ENCODE results near the gene SPSB3.

SPSB3 gene

DNA sequence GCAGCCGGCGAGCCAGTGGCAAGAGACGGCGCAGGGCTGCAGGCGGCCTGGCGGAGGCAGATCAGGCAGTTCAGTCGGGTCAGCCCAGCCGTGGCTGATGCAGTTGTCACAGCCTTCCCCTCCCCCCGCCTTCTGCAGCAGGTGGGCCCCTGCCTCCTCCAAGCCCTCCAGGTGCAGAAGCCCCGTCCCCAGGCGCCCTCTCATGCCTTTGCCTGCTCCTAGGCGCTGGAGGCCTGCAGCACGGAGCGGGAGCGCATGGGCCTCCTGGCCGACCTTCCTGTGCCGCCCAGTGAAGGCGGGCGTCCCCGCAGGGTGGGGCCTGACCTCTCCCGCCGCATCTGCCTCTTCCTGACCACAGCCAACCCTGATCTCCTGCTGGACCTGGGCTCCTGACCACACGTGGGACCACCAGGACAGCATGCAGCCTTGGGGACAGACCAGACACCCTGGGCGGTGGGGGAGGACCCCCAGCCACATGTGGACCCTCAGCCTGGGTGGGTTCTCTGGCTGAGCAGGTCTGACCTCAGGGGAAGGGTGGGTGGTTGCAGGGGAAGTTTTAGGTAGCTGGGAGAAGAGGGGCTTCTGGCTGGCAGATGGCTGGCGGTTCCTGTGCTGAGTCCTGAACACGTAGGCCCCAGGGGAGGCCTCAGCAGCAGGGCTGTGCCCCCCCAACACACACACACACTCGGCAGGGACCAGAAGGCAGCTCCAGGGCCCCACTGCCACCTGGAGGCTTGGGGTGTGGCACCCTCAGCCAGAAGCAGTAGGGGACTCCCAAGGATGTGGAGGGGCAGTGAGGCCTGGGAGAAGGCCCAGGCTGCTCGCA lies 6.3 kb downstream of the SPSB3 start:
- no peak for ATAC-seq
- TF ChIP-seq ZNF70 (CRISPR knock-in tag; IDR thresholded peaks at IDR 0.05) = no peak
- TF ChIP-seq, protein P1, sequence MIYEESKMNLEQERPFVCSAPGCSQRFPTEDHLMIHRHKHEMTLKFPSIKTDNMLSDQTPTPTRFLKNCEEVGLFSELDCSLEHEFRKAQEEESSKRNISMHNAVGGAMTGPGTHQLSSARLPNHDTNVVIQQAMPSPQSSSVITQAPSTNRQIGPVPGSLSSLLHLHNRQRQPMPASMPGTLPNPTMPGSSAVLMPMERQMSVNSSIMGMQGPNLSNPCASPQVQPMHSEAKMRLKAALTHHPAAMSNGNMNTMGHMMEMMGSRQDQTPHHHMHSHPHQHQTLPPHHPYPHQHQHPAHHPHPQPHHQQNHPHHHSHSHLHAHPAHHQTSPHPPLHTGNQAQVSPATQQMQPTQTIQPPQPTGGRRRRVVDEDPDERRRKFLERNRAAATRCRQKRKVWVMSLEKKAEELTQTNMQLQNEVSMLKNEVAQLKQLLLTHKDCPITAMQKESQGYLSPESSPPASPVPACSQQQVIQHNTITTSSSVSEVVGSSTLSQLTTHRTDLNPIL (CRISPR knock-in tag; IDR thresholded peaks at IDR 0.05; ENCODE audit: low read depth) = no peak
- TF ChIP-seq ZFP3 (CRISPR knock-in tag; IDR thresholded peaks at IDR 0.05) = no peak
- TF ChIP-seq PPARA (CRISPR knock-in tag; IDR thresholded peaks at IDR 0.05; ENCODE audit: borderline replicate concordance) = no peak
- TF ChIP-seq TCF4 (CRISPR knock-in tag; IDR thresholded peaks at IDR 0.05; ENCODE audit: borderline replicate concordance) = no peak
- no peak for TF ChIP-seq SNAI2 (CRISPR knock-in tag; IDR thresholded peaks at IDR 0.05)
- TF ChIP-seq ARNTL (CRISPR knock-in tag; IDR thresholded peaks at IDR 0.05; ENCODE audit: borderline replicate concordance, low read depth) = no peak
- no peak for TF ChIP-seq RARB (CRISPR knock-in tag; IDR thresholded peaks at IDR 0.05)
- TF ChIP-seq ZNF8 (CRISPR knock-in tag; IDR thresholded peaks at IDR 0.05) = no peak
- TF ChIP-seq OSR1 (CRISPR knock-in tag; IDR thresholded peaks at IDR 0.05) = no peak
- TF ChIP-seq, protein P2, sequence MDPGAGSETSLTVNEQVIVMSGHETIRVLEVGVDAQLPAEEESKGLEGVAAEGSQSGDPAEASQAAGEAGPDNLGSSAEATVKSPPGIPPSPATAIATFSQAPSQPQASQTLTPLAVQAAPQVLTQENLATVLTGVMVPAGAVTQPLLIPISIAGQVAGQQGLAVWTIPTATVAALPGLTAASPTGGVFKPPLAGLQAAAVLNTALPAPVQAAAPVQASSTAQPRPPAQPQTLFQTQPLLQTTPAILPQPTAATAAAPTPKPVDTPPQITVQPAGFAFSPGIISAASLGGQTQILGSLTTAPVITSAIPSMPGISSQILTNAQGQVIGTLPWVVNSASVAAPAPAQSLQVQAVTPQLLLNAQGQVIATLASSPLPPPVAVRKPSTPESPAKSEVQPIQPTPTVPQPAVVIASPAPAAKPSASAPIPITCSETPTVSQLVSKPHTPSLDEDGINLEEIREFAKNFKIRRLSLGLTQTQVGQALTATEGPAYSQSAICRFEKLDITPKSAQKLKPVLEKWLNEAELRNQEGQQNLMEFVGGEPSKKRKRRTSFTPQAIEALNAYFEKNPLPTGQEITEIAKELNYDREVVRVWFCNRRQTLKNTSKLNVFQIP (CRISPR knock-in tag; IDR thresholded peaks at IDR 0.05; ENCODE audit: borderline replicate concordance, low read depth) = no peak
- no peak for TF ChIP-seq TOX (CRISPR knock-in tag; IDR thresholded peaks at IDR 0.05; ENCODE audit: borderline replicate concordance)
- TF ChIP-seq, protein P3, sequence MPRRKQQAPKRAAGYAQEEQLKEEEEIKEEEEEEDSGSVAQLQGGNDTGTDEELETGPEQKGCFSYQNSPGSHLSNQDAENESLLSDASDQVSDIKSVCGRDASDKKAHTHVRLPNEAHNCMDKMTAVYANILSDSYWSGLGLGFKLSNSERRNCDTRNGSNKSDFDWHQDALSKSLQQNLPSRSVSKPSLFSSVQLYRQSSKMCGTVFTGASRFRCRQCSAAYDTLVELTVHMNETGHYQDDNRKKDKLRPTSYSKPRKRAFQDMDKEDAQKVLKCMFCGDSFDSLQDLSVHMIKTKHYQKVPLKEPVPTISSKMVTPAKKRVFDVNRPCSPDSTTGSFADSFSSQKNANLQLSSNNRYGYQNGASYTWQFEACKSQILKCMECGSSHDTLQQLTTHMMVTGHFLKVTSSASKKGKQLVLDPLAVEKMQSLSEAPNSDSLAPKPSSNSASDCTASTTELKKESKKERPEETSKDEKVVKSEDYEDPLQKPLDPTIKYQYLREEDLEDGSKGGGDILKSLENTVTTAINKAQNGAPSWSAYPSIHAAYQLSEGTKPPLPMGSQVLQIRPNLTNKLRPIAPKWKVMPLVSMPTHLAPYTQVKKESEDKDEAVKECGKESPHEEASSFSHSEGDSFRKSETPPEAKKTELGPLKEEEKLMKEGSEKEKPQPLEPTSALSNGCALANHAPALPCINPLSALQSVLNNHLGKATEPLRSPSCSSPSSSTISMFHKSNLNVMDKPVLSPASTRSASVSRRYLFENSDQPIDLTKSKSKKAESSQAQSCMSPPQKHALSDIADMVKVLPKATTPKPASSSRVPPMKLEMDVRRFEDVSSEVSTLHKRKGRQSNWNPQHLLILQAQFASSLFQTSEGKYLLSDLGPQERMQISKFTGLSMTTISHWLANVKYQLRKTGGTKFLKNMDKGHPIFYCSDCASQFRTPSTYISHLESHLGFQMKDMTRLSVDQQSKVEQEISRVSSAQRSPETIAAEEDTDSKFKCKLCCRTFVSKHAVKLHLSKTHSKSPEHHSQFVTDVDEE (CRISPR knock-in tag; IDR thresholded peaks at IDR 0.05) = no peak
- TF ChIP-seq ZFP30 (CRISPR knock-in tag; IDR thresholded peaks at IDR 0.05) = no peak

DNA sequence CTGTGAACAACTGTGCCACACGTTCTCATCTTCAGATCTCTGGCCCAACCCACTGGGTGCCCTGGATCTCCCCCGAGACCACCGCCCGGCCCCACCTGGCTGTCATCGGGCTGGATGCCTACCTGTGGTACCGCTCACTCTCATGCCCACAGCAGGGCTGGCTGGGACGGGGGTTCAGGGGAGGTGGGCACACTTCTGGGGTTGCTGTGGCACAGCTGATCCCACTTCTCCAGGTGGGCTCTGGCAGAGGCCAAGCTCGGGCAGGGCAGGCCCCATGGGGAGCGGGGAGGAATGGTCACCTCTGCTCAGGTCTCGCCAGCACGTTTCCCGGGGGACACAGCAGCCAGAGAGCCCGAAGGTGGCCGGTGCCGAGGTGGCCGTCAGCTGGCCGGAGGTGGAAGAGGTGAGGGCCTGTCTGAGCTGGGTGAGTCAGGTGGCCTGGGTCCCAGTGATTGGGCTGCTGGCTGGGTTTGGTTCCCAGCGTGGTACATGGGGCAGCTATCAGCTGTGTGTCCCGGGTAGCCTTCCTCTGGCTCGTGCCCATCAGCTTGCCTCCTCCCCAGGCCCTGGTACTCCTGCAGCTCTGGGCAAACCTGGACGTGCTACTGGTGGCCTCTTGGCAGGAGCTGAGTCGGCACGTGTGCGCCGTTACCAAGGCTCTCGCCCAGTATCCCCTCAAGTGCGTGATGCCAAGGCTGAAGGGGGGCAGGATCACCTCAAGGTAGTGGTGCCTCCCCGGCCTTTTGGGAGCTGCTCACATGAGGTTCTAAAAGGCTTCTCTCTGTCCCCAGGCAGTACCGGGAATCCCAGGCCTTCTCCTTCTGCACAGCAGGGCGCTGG lies 7.1 kb downstream of the SPSB3 start:
- no peak for ATAC-seq
- TF ChIP-seq ZNF565 (CRISPR knock-in tag; conservative IDR thresholded peaks at IDR 0.05; ENCODE audit: low read depth) (no peak), TOX (CRISPR knock-in tag; IDR thresholded peaks at IDR 0.05; ENCODE audit: borderline replicate concordance) (no peak), ZFP30 (CRISPR knock-in tag; IDR thresholded peaks at IDR 0.05) (no peak)

DNA sequence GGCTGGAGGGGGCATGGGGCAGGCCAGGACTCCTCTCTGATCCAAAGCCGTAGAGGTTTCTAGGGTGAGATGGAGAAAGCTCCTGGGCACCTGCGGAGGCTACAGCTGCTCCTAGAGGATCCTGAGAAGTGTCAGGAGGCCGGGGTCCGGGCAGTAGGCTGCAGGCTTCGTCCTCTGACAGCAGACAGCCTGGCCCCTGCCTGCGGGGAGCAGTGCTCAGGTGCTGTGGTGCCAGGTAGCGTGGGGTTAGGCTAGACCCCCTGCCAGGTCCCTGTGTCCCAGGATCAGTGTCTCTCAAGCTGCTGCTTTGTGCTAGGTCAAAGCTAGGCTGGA lies 8.0 kb downstream of the SPSB3 start:
- no peak for ATAC-seq
- TF ChIP-seq TCF4 (CRISPR knock-in tag; IDR thresholded peaks at IDR 0.05; ENCODE audit: borderline replicate concordance) = no peak
- TF ChIP-seq SNAI2 (CRISPR knock-in tag; IDR thresholded peaks at IDR 0.05) = no peak
- TF ChIP-seq, protein P3 (CRISPR knock-in tag; IDR thresholded peaks at IDR 0.05) = no peak
- TF ChIP-seq ZC3H10 (CRISPR knock-in tag; IDR thresholded peaks at IDR 0.05) = no peak
- TF ChIP-seq CSDC2 (CRISPR knock-in tag; IDR thresholded peaks at IDR 0.05) = no peak
- TF ChIP-seq PPARA (CRISPR knock-in tag; IDR thresholded peaks at IDR 0.05; ENCODE audit: borderline replicate concordance) = no peak
- TF ChIP-seq, protein P4, sequence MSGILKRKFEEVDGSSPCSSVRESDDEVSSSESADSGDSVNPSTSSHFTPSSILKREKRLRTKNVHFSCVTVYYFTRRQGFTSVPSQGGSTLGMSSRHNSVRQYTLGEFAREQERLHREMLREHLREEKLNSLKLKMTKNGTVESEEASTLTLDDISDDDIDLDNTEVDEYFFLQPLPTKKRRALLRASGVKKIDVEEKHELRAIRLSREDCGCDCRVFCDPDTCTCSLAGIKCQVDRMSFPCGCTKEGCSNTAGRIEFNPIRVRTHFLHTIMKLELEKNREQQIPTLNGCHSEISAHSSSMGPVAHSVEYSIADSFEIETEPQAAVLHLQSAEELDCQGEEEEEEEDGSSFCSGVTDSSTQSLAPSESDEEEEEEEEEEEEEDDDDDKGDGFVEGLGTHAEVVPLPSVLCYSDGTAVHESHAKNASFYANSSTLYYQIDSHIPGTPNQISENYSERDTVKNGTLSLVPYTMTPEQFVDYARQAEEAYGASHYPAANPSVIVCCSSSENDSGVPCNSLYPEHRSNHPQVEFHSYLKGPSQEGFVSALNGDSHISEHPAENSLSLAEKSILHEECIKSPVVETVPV (CRISPR knock-in tag; IDR thresholded peaks at IDR 0.05) = no peak
- no peak for TF ChIP-seq ARNTL (CRISPR knock-in tag; IDR thresholded peaks at IDR 0.05; ENCODE audit: borderline replicate concordance, low read depth)
- TF ChIP-seq, protein P2 (CRISPR knock-in tag; IDR thresholded peaks at IDR 0.05; ENCODE audit: borderline replicate concordance, low read depth) = no peak
- TF ChIP-seq, protein P5, sequence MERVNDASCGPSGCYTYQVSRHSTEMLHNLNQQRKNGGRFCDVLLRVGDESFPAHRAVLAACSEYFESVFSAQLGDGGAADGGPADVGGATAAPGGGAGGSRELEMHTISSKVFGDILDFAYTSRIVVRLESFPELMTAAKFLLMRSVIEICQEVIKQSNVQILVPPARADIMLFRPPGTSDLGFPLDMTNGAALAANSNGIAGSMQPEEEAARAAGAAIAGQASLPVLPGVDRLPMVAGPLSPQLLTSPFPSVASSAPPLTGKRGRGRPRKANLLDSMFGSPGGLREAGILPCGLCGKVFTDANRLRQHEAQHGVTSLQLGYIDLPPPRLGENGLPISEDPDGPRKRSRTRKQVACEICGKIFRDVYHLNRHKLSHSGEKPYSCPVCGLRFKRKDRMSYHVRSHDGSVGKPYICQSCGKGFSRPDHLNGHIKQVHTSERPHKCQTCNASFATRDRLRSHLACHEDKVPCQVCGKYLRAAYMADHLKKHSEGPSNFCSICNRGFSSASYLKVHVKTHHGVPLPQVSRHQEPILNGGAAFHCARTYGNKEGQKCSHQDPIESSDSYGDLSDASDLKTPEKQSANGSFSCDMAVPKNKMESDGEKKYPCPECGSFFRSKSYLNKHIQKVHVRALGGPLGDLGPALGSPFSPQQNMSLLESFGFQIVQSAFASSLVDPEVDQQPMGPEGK (CRISPR knock-in tag; IDR thresholded peaks at IDR 0.05; ENCODE audit: borderline replicate concordance) = no peak
- TF ChIP-seq ZFP30 (CRISPR knock-in tag; IDR thresholded peaks at IDR 0.05) = no peak
- TF ChIP-seq BACH2 (CRISPR knock-in tag; IDR thresholded peaks at IDR 0.05; ENCODE audit: borderline replicate concordance) = no peak
- TF ChIP-seq ZNF70 (CRISPR knock-in tag; IDR thresholded peaks at IDR 0.05) = no peak
- TF ChIP-seq ESRRG (CRISPR knock-in tag; IDR thresholded peaks at IDR 0.05) = no peak
- TF ChIP-seq OSR1 (CRISPR knock-in tag; IDR thresholded peaks at IDR 0.05) = no peak
- no peak for TF ChIP-seq TOX (CRISPR knock-in tag; IDR thresholded peaks at IDR 0.05; ENCODE audit: borderline replicate concordance)

Data from SK-N-SH treated with all-trans-retinoic acid at 6 μM for 48 hours (cell line).